Uterus (tissue), 4 donors: ENCODE measurements around the gene ZFYVE28. TPM values are rescaled to one million over a fixed set of nuclear protein-coding genes. Genes with fewer than 3 reads are reported as not detected.

Source experiments
- DNase-seq, 2 donors: peaks; one replicate each; pipeline ENCODE4 v3.0.0-alpha.2; 2019 to 2020
- H3K27ac ChIP-seq, 2 donors: fragments of 200-600 bp; sonication (generic); 1 replicate in 1 of 2; 2 replicates in 1 of 2; pipeline ENCODE4 v1.5.1; 2016 to 2018
- H3K27me3 ChIP-seq, 2 donors: fragments of 200-600 bp; sonication (generic); one replicate each; pipeline ENCODE4 v1.5.1; 2018 to 2019; ENCODE audit warnings: control low read depth in 1 of 2
- H3K36me3 ChIP-seq, 2 donors: fragments of 200-600 bp; sonication (generic); one replicate each; pipeline ENCODE4 v1.5.1; 2019; ENCODE audit warnings: control low read depth in 1 of 2
- H3K4me1 ChIP-seq, 2 donors: fragments of 200-600 bp; sonication (generic); one replicate each; pipeline ENCODE4 v1.5.1; 2018 to 2019; ENCODE audit warnings: control low read depth in 1 of 2
- H3K4me3 ChIP-seq, 2 donors: fragments of 200-600 bp; sonication (generic); 1 replicate in 1 of 2; 2 replicates in 1 of 2; pipeline ENCODE4 v1.5.1; 2018 to 2019; ENCODE audit warnings: mild to moderate bottlenecking in 1 of 2
- H3K9me3 ChIP-seq, 2 donors: fragments of 200-600 bp; sonication (generic); one replicate each; pipeline ENCODE4 v1.5.1; 2019; ENCODE audit warnings: control low read depth in 1 of 2
- POLR2A ChIP-seq, 2 donors: fragments of 450-650 bp; IDR thresholded peaks; one replicate each; pipeline ENCODE4 v1.6.1; 2016; ENCODE audit warnings: antibody characterized with exemption in 2 of 2, mild to moderate bottlenecking in 1 of 2, moderate library complexity in 1 of 2
- intact Hi-C: fragments of 100-400 bp; cut with DNase I; formaldehyde crosslinking; loops from one replicate; pipeline ENCODE4 v1.15.1; 2023; ENCODE audit warnings: low total_unique reads
- total RNA-seq, 4 donors: library from RNA; depleted of rRNA in 3 of 4; stranded (reverse); fragments of >200 nt in 3 of 4; gene quantifications; one replicate each; pipeline versions ENCODE4 v1.1.0 to v1.2.4, GENCODE V29; 2014 to 2023
- TF ChIP-seq, protein P1 (sequence below), 4 experiments: fragments of 200-600 bp in 2 of 4; fragments of 450-650 bp in 2 of 4; sonication (generic) in 2 of 4; IDR thresholded peaks; one replicate each; pipeline ENCODE4 v1.5.1; 2016 to 2019; ENCODE audit warnings: antibody characterized with exemption in 4 of 4, mild to moderate bottlenecking in 2 of 4, moderate library complexity in 1 of 4
- donor health status: DM: yes; HTN: yes; CAD: no.

ZFYVE28 gene
- total RNA-seq, 4 donors from 2014 or later = 5.4 to 16.7 (median 13.4) TPM

DNA sequence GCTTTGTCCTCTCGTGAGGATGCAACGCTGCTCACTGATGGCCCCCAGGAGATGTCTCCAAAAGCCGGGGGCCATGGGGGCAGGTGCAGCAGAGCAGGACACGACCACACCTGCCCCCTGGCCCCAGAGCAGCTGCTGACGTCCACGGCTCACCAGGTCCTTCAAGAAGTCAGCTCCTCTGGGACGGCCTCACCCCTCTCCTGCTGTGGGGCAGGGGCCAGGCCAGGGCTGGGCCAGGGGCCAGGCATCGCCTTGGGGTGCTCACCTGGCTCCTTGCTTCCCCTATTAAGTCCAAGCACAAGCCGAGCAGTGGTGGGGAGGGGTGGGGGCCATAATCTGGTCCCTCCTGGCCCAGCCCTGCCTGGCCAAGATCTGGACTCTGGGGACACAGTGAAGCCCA lies 128.0 kb downstream of the ZFYVE28 start:
- TF ChIP-seq, protein P1, sequence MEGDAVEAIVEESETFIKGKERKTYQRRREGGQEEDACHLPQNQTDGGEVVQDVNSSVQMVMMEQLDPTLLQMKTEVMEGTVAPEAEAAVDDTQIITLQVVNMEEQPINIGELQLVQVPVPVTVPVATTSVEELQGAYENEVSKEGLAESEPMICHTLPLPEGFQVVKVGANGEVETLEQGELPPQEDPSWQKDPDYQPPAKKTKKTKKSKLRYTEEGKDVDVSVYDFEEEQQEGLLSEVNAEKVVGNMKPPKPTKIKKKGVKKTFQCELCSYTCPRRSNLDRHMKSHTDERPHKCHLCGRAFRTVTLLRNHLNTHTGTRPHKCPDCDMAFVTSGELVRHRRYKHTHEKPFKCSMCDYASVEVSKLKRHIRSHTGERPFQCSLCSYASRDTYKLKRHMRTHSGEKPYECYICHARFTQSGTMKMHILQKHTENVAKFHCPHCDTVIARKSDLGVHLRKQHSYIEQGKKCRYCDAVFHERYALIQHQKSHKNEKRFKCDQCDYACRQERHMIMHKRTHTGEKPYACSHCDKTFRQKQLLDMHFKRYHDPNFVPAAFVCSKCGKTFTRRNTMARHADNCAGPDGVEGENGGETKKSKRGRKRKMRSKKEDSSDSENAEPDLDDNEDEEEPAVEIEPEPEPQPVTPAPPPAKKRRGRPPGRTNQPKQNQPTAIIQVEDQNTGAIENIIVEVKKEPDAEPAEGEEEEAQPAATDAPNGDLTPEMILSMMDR (IDR thresholded peaks at IDR 0.05) = no peak
- TF ChIP-seq POLR2A (IDR thresholded peaks at IDR 0.05) = no peak
- no peaks in the 10 kb centered on the region for H3K9me3 ChIP-seq
- H3K36me3 ChIP-seq = no peaks in the 10 kb centered on the region
- intact Hi-C loops = no loop called here
- peak; percentile 13 for DNase-seq
- H3K4me1 ChIP-seq = peaks cover 0 to 5% of the 10 kb centered on the region in 2 donors
- no peaks in the 10 kb centered on the region for H3K27me3 ChIP-seq
- no peak overlapping the region for H3K4me3 ChIP-seq
- no peak overlapping the region for H3K27ac ChIP-seq

DNA sequence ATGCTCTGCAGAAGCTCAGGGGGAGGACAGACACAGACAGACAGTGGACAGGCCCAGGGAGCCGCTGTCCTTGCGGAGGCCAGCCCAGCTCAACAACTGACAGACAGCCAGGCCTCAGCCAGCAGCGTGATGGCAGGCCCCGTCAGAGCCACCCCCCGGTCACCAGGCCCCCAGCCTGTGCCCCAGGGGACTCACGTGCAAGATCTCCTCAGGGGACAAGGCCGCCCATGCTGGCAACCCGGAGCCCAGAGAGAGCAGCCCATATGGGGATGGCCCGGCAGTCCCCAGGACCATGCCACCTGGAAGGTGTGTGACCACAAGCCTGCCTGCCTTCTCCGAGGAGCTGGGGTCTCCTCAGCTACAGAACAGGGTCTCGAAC lies 128.5 kb downstream of the ZFYVE28 start:
- H3K4me3 ChIP-seq = no peak overlapping the region
- intact Hi-C loops = no loop called here
- H3K27me3 ChIP-seq = no peaks in the 10 kb centered on the region
- no peaks in the 10 kb centered on the region for H3K36me3 ChIP-seq
- peak in 1 of 2 donors; percentile 11 for DNase-seq
- peaks cover 0 to 5% of the 10 kb centered on the region in 2 donors for H3K4me1 ChIP-seq
- no peak overlapping the region for H3K27ac ChIP-seq
- TF ChIP-seq, protein P1 (IDR thresholded peaks at IDR 0.05) = no peak
- TF ChIP-seq POLR2A (IDR thresholded peaks at IDR 0.05) = no peak
- H3K9me3 ChIP-seq = no peaks in the 10 kb centered on the region

DNA sequence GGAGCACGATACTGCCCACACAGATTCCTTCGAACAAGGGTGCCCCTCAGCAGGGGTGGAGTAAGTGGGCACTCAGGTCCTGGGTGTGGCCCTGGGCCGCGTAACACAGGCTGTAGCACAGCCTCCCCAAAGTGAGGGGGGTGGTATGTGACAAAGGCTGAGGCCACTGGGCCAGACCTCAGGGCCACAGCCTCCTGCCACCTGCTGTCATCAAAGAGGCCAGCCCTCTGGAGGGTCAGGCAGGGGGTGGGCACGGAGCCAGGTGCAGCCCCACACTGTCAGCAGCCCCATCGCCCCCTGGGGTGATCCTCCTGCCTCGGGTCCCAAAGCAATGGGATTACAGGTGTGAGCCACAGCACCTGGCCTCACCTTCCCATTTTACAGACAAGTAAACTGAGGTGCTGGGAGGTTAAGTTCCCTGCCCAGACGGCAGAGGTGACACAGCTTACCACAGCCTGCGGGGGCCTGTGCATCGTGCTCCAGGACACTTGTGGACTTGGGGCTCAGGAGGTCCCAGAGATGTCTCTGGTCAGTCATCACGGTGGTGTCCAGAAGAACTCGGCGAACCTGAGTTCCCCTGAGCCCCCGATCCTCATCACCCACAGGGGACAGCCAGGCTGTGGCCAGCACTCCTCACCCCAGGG lies 129.0 kb downstream of the ZFYVE28 start:
- intact Hi-C loops = no loop called here
- no peaks in the 10 kb centered on the region for H3K9me3 ChIP-seq
- no peak overlapping the region for H3K4me3 ChIP-seq
- H3K27ac ChIP-seq = no peak overlapping the region
- TF ChIP-seq, protein P1 (IDR thresholded peaks at IDR 0.05) = no peak
- no peak for TF ChIP-seq POLR2A (IDR thresholded peaks at IDR 0.05)
- peak in 1 of 2 donors; percentile 11 for DNase-seq
- H3K36me3 ChIP-seq = no peaks in the 10 kb centered on the region
- no peaks in the 10 kb centered on the region for H3K27me3 ChIP-seq
- H3K4me1 ChIP-seq = peaks cover 0 to 5% of the 10 kb centered on the region in 2 donors

DNA sequence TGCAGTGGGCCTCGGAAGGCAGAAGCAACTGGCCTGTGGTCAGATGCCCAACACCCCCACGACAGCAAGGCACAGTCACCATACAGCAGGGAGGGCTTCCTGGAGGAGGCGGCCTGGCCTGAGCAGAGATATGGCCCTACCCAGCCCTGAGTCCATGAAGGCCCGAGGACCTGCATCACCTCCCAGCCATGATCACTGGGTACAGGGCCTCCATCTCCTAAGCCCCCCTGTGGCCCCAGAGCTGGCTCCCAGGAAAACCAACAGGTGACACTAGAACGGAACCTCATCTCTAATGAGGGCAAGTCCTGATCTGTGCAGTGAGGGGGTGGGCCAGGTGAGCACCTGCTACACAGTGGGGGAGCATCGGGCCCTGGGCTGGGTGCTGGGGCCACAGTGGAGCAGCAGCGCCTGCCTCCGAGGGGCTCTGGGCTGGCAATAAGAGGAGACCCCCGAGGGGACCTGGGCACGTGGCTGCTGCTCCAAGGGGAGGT lies 130.3 kb downstream of the ZFYVE28 start:
- intact Hi-C loops = no loop called here
- Histone ChIP-seq H3K9me3 (no peaks in the 10 kb centered on the region), H3K27me3 (no peaks in the 10 kb centered on the region), H3K4me1 (peaks cover 0 to 5% of the 10 kb centered on the region in 2 donors), H3K36me3 (no peaks in the 10 kb centered on the region), H3K4me3 (no peak overlapping the region), H3K27ac (no peak overlapping the region)
- peak in 1 of 2 donors; percentile 9 for DNase-seq
- TF ChIP-seq, protein P1 (IDR thresholded peaks at IDR 0.05) = no peak
- TF ChIP-seq POLR2A (IDR thresholded peaks at IDR 0.05) = no peak

DNA sequence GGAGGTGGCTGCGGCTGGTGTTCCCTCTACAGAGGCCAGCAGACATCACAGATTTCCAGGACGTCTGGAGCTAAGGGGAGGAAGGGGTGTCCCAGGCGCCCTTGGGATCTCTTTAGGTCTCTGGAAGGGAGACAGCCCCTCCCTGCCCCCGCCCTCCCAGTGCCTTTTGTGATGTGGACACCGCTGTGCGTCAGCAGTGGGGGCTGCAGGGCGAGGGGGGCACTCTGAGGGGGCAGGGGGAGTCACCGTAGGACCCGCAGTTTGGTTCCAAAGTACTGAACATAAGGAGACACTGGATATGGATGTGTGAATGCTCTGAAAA lies 130.9 kb downstream of the ZFYVE28 start:
- Histone ChIP-seq H3K9me3 (no peaks in the 10 kb centered on the region), H3K4me1 (peaks cover 0 to 5% of the 10 kb centered on the region in 2 donors), H3K4me3 (no peak overlapping the region), H3K27ac (no peak overlapping the region), H3K36me3 (no peaks in the 10 kb centered on the region), H3K27me3 (no peaks in the 10 kb centered on the region)
- DNase-seq = peak in 1 of 2 donors; percentile 13
- intact Hi-C loops = no loop called here
- TF ChIP-seq POLR2A (IDR thresholded peaks at IDR 0.05) = no peak
- TF ChIP-seq, protein P1 (IDR thresholded peaks at IDR 0.05) = no peak
